HTR-8/SVneo (cell line): ENCODE results near the gene OXSR1.
A peak's percentile ranks its signal among the peaks of the same experiment; 100 is the strongest.
"Not testable (repeated sequence)": the region's sequence is repeated elsewhere in the genome, so short reads cannot be mapped to it uniquely, and the experiment has no call there.

Source experiments
- DNase-seq: peaks from one replicate; pipeline ENCODE4 v3.0.0; 2011; ENCODE audit warnings: low spot score, mixed read lengths; ENCODE audit not compliant: insufficient read length
- FAIRE-seq: peaks from 2 replicates; lab custom pipeline; 2011; peaks lifted over from hg19 to GRCh38; lab: Jason Lieb, UNC

Gene OXSR1

DNA sequence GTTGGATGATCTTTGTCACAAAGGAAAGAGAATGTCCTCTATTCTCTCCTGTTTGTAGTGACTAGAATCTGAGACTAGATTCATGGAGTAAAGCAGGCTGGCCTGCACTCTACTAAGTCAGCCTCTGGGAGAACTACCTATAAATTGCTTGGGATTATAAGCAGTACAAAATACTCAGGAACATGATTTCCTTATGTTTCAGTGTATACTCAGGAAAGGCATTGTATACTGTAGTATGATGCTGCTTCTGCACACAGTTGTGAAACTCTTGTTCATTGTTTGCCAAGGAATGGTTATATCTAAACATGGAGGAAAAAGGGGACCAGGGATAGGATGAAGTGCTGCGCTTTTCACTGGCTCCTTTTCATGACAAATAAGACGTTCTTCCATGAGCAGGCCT is 49.2 kb downstream of the OXSR1 start:
- no peak for FAIRE-seq

DNA sequence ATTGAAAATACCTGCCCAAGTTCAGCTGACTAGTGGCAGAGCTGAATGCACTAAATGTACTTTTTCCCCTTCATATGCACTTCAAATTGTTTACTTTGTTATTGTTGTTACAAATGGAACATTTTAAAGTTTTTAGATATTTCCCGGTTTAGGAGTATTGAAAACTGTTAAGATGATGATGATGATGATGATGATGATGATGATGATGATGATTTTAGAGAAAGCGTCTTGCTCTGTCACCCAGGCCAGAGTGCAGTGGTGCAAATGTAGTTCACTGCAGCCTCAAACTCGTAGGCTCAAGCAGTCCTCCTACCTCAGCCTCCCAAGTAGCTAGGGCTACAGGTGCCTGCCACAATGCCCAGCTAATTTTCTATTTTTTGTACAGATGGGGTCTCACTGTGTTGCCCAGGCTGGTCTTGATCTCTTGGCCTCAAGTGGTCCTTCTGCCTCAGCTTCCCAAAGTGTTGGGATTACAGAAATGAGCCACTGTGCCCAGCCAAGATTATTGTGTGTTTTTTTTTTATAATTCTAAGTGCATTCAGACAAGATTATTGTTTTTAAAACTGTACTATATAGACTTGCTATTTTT is 54.4 kb downstream of the OXSR1 start:
- DNase-seq (no peak), FAIRE-seq (no peak)

More for the DNA sequence above, 49.2 kb downstream of the OXSR1 start:
- DNase-seq = no peak

- FAIRE-seq (no peak), DNase-seq (no peak)
Measured at GRCh38 chr3:38221005-38221404, 55.7 kb downstream of the OXSR1 start.

DNA sequence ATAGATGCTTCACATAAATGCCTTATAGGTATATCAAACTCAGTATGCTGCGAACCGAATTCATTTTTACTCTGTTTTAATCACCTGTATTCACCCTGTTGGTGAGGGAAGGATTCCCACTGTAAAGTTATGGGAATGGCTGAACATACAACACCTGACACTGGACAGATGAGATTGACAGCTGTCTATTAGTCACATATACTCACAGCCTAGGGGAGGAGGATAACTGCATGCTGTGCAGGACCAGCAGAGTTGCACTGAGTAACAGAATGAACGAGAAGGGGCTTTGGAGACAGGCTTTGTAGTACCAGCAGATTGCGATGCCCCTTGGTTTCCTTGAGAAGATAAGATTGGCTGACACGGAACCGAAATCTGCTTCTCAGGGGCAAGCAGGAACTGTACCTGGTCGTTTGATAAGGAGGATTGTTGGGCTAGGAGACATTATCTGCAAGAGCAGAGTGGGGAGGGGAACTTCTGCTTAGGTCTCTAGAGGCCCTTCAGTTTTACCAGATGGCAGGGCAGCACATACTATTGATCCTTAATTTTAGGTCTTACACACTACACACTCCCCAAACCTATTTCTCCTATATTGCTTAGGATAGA is 56.8 kb downstream of the OXSR1 start:
- FAIRE-seq (no peak), DNase-seq (no peak)

DNA sequence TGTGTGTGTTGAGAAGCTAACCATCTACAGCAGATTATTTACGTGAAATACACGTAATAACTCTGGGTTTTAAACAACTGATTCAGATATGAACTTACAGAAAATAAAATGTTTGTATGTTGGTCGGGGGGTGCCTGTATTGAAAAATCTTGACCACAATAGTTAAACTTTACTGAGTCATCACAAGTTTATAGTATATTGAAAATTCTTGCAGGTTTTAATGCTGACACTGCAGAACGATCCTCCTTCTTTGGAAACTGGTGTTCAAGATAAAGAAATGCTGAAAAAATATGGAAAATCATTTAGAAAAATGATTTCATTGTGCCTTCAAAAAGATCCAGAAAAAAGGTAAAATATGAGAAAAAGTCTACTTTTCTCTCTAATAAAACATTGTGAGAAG is 59.0 kb downstream of the OXSR1 start:
- FAIRE-seq (no peak), DNase-seq (no peak)

GRCh38 chr3:38226273-38226672 is 60.9 kb downstream of the OXSR1 start:
- no peak for FAIRE-seq

DNA sequence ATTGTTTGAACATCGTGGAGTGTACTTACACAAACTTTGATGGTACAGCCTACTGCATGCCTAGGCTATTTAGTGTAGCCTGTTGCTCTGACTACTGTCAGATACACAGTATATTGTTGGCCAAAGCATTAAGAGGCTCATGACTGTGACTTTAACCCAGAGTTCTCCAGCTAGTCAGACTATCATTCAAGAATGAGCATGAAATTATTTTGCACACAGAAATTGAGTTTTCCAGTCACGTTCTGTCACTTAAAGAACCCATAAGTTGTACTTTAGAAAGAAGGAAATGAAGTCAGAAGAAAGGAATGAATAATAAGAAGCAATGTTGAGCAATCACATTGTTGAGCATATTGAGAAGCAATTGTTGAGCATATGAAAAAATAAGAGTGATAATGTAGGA is 62.7 kb downstream of the OXSR1 start:
- FAIRE-seq (peak; percentile 76), DNase-seq (peak; percentile 38)

More at GRCh38 chr3:38226273-38226672, 60.9 kb downstream of the OXSR1 start:
- DNase-seq = no peak

- no peak for FAIRE-seq
- no peak for DNase-seq
Measured at GRCh38 chr3:38229036-38229435, 63.7 kb downstream of the OXSR1 start.

GRCh38 chr3:38232701-38233100 is 67.4 kb downstream of the OXSR1 start:
- FAIRE-seq (no peak), DNase-seq (no peak)

DNA sequence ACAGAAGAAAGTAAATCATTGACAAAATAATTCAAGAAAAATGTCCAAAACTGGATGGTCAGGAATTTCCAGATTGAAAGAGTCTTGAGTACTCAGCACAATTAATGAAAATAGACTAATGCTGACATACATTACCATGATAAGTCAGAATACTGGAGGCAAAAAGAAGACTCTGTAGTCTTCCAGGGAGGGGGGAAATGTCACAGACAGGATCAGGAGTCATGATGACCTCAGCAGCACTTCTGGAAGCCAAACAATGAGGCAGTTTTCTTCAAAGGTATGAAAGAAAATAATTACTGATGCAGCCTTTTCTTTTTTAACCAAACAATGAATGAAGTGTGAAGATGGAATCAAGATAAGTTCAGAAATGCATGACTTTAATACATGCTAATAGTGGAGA is 70.1 kb downstream of the OXSR1 start:
- FAIRE-seq (no peak), DNase-seq (no peak)

DNA sequence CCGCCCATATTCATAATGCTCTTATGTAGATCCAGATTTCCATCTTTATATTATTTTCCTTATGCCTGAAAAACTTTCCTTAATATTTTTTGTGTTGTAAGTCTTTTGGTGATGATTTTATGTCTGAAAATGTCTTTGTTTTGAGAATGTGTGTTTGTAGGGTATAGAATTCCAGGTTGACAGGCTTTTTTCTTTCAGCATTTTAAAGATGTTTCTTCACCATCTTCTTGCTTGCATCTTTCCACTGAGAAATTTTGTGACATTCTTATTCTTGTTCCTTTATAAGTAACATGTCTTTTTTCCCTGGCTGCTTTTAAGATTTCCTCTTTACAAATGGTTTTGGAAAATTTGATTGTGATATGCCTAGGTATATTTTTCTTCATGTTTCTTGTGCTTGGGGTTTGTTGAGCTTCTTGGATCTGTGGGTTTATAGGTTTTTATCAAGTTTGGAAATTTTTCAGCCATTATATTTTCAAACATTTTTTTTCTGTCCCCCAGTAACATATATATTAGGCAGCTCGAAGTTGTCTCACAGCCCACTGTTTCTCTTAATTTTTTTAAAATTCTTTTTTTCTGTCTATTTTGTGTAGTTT is 73.2 kb downstream of the OXSR1 start:
- FAIRE-seq (no peak), DNase-seq (no peak)

- DNase-seq, FAIRE-seq: not testable (repeated sequence)
Measured at GRCh38 chr3:38242812-38243211, 77.5 kb downstream of the OXSR1 start.

DNA sequence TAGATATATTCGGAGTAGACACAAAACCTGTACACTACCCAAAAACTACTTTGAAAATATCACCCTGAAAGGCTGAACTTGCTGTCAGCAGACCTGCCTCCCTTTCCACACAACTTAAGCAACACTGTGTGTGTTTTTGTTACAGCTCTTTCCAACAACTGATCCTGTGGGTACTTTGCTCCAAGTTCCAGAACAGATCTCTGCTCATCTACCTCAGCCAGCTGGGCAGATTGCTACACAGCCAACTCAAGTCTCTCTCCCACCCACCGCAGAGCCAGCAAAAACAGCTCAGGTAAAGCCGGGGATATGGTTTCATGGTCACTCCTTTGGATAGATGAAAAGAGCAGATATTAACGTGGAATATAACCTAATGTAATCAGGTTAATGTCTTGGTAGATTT is 80.6 kb downstream of the OXSR1 start:
- no peak for DNase-seq
- no peak for FAIRE-seq

DNA sequence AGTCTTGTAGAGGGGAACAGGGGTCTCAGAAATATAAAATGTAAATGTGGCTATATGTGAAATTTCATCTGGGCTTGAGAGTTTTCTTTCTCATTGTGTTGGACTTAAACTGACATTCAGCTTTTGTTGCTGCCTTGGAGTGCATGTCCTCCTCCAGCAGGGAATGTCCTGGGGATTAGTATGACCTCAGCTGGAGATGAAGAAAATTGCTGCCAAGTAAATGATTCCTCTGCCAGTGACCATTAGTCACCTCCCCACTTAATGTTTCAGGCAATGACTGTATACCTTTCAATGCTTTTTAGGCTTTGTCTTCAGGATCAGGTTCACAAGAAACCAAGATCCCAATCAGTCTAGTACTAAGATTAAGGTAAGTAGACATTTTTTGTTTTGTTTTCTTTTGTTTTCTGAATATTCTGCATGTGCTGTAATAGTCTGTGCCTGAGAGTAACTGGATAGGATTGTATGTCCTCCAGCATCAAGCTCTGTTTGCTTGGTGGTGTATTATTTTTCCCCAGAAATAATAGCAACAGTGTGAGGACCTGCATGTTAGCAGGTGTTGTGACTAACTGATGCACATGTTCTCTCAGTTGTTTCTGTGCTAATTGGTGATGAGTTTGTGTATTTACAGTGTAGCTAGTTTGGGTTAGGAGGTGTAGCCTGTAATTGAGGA is 82.2 kb downstream of the OXSR1 start:
- FAIRE-seq (peak; percentile 57), DNase-seq (peak; percentile 38)

DNA sequence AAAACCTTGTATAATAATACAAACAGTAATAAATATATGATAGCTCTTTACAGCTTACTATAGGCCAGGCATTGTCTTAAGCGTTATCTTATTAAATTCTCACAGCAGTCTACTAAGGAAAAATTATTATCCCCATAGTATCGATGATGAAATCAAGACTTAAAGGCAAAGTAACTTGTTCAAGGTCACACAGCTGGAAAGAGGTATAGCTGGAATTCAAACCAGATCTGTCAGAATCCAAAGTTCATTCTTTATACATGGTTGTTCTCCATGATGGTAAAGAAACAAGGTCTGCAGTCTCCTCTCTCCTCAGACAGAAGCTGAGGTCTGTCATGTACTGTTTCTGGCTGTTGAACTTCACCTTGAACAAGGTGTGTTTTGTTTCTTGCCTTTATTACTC is 84.9 kb downstream of the OXSR1 start:
- DNase-seq (no peak), FAIRE-seq (no peak)

- FAIRE-seq = no peak
Measured at GRCh38 chr3:38251197-38251596, 85.9 kb downstream of the OXSR1 start.

DNA sequence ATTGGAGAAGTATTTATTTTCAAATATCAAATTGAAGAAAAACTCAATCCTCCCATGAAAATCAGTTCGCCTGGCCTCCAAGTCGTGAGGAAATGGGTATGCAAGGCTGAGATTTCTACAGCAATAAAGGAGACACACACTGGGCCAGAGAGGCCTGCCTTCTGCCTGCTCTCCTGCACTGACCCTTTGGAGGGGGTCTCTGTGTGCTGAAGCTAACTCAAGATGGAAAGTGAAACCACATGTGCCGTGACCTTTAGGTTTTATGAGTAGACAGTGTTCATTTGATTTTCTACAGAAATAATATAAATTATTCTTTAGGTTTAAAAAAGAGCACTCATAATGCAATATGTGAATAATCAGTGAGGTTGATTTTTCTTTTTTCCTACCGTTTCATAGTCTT is 88.4 kb downstream of the OXSR1 start:
- no peak for DNase-seq
- no peak for FAIRE-seq

More at GRCh38 chr3:38251197-38251596, 85.9 kb downstream of the OXSR1 start:
- no peak for DNase-seq

GRCh38 chr3:38254872-38255271 is 89.5 kb downstream of the OXSR1 start:
- no peak for DNase-seq
- no peak for FAIRE-seq

- DNase-seq (no peak), FAIRE-seq (no peak)
Measured at GRCh38 chr3:38255627-38256026, 90.3 kb downstream of the OXSR1 start.

- DNase-seq = no peak
- no peak for FAIRE-seq
Measured at GRCh38 chr3:38257583-38257982, 92.2 kb downstream of the OXSR1 start.

DNA sequence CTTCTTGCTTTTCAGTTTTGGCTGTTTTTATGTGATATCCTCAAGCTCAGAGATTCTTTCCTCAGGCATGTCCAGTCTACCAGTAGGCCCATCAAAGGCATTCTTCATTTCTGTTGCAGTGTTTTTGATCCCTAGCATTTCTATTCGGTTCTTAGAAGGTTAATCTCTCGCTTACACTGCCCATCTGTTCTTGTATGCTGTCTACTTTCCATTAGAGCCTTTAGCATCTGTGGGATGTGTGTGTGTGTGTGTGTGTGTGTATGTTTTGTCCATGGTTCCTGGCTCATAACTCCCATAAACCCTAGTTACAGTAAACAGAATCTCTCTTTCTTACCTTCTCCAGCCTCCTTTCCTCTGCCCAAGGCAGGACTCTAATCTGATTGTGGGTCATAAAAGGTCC is 95.1 kb downstream of the OXSR1 start:
- DNase-seq = no peak
- no peak for FAIRE-seq
